ENCODE results near the gene APRT.

DNA sequence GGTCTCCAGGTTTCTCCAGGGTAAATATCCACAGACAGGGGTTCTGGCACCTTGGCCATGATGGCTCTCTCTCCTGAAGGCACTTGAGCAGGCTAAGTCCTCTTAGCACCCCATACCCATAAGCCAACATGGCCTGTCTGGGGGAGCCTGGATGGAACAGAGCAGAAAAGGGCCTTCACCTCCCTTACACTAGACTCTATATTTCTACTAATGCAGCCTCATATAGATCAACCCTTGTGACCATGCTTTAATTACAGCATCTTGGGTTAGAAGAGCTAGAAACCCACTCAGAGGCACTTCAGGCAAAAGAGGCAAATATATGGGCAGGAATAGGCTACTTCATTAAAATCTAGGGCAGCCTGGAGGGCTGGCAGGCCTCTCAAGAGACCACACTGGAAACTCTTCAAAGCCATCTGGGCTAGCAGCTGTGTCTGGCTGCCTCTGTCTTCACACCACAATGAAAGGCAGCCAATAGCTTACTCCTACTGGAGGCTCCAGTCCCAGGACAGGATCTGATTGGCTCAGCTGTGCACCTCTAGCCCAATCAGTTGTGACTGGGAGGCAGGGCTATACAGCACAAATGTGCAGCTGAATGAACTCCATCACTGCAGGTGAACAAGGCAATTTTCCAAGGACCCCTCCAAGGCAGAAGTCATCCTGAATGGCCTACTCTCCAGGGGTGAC lies 12.8 kb downstream of the APRT start:
- TF ChIP-seq, protein P1, sequence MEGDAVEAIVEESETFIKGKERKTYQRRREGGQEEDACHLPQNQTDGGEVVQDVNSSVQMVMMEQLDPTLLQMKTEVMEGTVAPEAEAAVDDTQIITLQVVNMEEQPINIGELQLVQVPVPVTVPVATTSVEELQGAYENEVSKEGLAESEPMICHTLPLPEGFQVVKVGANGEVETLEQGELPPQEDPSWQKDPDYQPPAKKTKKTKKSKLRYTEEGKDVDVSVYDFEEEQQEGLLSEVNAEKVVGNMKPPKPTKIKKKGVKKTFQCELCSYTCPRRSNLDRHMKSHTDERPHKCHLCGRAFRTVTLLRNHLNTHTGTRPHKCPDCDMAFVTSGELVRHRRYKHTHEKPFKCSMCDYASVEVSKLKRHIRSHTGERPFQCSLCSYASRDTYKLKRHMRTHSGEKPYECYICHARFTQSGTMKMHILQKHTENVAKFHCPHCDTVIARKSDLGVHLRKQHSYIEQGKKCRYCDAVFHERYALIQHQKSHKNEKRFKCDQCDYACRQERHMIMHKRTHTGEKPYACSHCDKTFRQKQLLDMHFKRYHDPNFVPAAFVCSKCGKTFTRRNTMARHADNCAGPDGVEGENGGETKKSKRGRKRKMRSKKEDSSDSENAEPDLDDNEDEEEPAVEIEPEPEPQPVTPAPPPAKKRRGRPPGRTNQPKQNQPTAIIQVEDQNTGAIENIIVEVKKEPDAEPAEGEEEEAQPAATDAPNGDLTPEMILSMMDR (IDR thresholded peaks at IDR 0.05; ENCODE audit: low read depth, low read length): no peak
- no peak for TF ChIP-seq EZH2phosphoT487 (IDR thresholded peaks at IDR 0.05; ENCODE audit: low read depth)

All from OCI-LY3 (cell line).